OCI-LY3 (cell line): ENCODE measurements around the gene BLCAP.
A peak's percentile ranks its signal among the peaks of the same experiment; 100 is the strongest.

ENCODE experiments used
- H2AFZ ChIP-seq: fragments of 200-600, 300-600 bp; shearing (Covaris generic); 2 replicates; pipeline ENCODE4 v1.6.0; 2014; ENCODE audit warnings: antibody characterized with exemption, low read depth, low read length
- H3K27ac ChIP-seq: fragments of 200-600, 300-600 bp; sonication (generic); 2 replicates; pipeline ENCODE4 v1.5.1; 2014; ENCODE audit warnings: mild to moderate bottlenecking, low read length, moderate library complexity, mixed read lengths
- H3K27me3 ChIP-seq: fragments of 200-600, 300-600 bp; sonication (generic); 2 replicates; pipeline ENCODE4 v1.6.1; 2014; ENCODE audit warnings: low read depth, low read length, mixed read lengths
- H3K36me3 ChIP-seq: fragments of 200-600, 300-600 bp; sonication (generic); replicated peaks from 2 replicates; pipeline ENCODE3; 2014; ENCODE audit warnings: low read depth, low read length, mixed read lengths
- H3K4me1 ChIP-seq: fragments of 300-600, 200-600 bp; sonication (generic); 2 replicates; pipeline ENCODE4 v1.6.1; 2014; ENCODE audit warnings: low read length, mixed read lengths
- H3K4me2 ChIP-seq: fragments of 200-600, 300-600 bp; sonication (generic); 2 replicates; pipeline ENCODE4 v1.6.1; 2014; ENCODE audit warnings: low read length, mixed read lengths
- H3K4me3 ChIP-seq: fragments of 300-600, 200-600 bp; sonication (generic); 2 replicates; pipeline ENCODE4 v1.5.1; 2014; ENCODE audit warnings: antibody characterized with exemption, mild to moderate bottlenecking, low read length, moderate library complexity
- H3K79me2 ChIP-seq: fragments of 300-600, 200-600 bp; shearing (Covaris generic); 2 replicates; pipeline ENCODE4 v1.6.1; 2014; ENCODE audit warnings: mild to moderate bottlenecking, low read length, mixed read lengths
- H3K9ac ChIP-seq: fragments of 300-600, 200-600 bp; shearing (Covaris generic); 2 replicates; pipeline ENCODE4 v1.6.0; 2014; ENCODE audit warnings: mild to moderate bottlenecking, low read length, moderate library complexity
- H3K9me3 ChIP-seq: fragments of 200-600, 300-600 bp; shearing (Covaris generic); 2 replicates; pipeline ENCODE4 v1.6.1; 2014; ENCODE audit warnings: low read length, mixed read lengths; ENCODE audit not compliant: insufficient read depth
- H4K20me1 ChIP-seq: fragments of 200-600, 300-600 bp; sonication (generic); 2 replicates; pipeline ENCODE4 v1.6.1; 2016; ENCODE audit warnings: low read length, mixed read lengths; ENCODE audit not compliant: insufficient read depth
- EZH2phosphoT487 ChIP-seq: fragments of 200-600 bp; shearing (Covaris generic); IDR thresholded peaks from 2 replicates; pipeline ENCODE4 v1.6.1; 2018; ENCODE audit warnings: antibody characterized with exemption, mixed run types, low read depth
- TF ChIP-seq, protein P1 (sequence below): fragments of 200-600, 300-600 bp; sonication (generic); IDR thresholded peaks from 2 replicates; pipeline ENCODE4 v1.5.1; 2014; ENCODE audit warnings: antibody characterized with exemption, low read length, low read depth

Gene BLCAP

GRCh38 chr20:37524859-37525708, 2.6 kb downstream of the BLCAP start:
- Histone ChIP-seq H3K9ac (no peak overlapping the region), H4K20me1 (peaks cover 12% of the 10 kb centered on the region; the same call in 1 of the 2 replicates), H3K4me3 (no peak overlapping the region)

DNA sequence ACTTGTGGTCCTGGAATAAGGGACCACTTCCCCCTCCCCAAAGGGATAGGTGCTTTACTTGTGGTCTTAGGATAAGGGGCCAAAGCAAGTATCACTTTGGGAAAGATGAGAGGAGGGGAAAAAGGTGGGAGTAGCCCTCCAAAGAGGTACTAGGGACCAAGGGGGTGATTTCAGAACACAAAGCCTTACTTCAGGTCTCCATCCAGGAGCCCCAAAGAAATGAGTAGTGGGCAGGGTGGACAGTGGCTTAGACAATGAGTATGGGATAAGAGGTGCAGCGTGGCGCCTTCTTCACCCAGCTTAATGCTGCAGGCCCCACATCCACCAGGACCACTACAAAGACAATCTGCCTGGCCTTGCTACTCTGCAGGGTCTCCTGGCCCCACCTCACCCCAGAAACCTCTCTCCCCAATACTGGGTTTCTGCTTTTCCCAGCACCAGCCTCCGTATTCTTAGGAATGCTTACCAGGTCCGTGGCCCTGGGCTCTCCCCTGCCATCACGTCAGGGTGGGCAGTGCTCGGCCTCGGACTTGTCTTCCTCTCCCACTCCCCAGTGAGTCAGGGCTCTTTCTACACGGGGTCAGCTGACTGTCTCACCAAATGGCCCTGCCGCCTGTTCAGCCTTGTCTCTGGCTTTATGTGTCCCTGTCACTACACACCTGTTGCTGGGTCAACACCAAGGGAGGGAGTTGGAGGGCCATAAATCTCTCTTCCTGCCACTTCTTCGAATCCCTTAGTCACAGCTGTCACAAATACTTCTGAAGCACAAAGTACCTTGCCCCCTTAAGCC, 3.6 kb downstream of the BLCAP start:
- TF ChIP-seq, protein P1, sequence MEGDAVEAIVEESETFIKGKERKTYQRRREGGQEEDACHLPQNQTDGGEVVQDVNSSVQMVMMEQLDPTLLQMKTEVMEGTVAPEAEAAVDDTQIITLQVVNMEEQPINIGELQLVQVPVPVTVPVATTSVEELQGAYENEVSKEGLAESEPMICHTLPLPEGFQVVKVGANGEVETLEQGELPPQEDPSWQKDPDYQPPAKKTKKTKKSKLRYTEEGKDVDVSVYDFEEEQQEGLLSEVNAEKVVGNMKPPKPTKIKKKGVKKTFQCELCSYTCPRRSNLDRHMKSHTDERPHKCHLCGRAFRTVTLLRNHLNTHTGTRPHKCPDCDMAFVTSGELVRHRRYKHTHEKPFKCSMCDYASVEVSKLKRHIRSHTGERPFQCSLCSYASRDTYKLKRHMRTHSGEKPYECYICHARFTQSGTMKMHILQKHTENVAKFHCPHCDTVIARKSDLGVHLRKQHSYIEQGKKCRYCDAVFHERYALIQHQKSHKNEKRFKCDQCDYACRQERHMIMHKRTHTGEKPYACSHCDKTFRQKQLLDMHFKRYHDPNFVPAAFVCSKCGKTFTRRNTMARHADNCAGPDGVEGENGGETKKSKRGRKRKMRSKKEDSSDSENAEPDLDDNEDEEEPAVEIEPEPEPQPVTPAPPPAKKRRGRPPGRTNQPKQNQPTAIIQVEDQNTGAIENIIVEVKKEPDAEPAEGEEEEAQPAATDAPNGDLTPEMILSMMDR, result no peak
- TF ChIP-seq EZH2phosphoT487, result no peak
- H3K4me2 ChIP-seq, result no peak overlapping the region
- peaks cover 21% of the 10 kb centered on the region for H3K4me1 ChIP-seq
- no peak overlapping the region for H2AFZ ChIP-seq
- no peak overlapping the region for H3K27ac ChIP-seq
- H4K20me1 ChIP-seq, result peaks cover 12% of the 10 kb centered on the region; the same call in 1 of the 2 replicates
- H3K27me3 ChIP-seq, result no peaks in the 10 kb centered on the region
- H3K79me2 ChIP-seq, result peaks cover 60% of the 10 kb centered on the region
- peaks cover 10% of the 10 kb centered on the region for H3K36me3 ChIP-seq
- no peak overlapping the region for H3K4me3 ChIP-seq
- H3K9ac ChIP-seq, result no peak overlapping the region
- H3K9me3 ChIP-seq, result no peaks in the 10 kb centered on the region

More at GRCh38 chr20:37524859-37525708, 2.6 kb downstream of the BLCAP start:
- Histone ChIP-seq H3K27me3 (no peaks in the 10 kb centered on the region), H3K27ac (no peak overlapping the region), H3K79me2 (peaks cover 60% of the 10 kb centered on the region), H3K4me1 (peaks cover 22% of the 10 kb centered on the region), H3K36me3 (peaks cover 10% of the 10 kb centered on the region), H2AFZ (no peak overlapping the region), H3K4me2 (0 out of 2 replicates have a peak overlapping the region, but pooled peaks have one; percentile 86), H3K9me3 (no peaks in the 10 kb centered on the region)
- TF ChIP-seq, protein P1, result no peak
- no peak for TF ChIP-seq EZH2phosphoT487

DNA sequence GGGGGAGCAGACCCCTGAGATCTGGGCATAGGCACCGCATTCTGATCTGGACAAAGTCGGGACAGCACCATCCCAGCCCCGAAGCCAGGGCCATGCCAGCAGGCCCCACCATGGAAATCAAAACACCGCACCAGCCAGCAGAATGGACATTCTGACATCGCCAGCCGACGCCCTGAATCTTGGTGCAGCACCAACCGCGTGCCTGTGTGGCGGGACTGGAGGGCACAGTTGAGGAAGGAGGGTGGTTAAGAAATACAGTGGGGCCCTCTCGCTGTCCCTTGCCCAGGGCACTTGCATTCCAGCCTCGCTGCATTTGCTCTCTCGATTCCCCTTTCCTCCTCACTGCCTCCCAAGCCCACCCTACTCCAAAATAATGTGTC, 4.7 kb downstream of the BLCAP start:
- peaks cover 10% of the 10 kb centered on the region for H3K36me3 ChIP-seq
- H3K4me1 ChIP-seq, result peaks cover 13% of the 10 kb centered on the region
- no peak overlapping the region for H2AFZ ChIP-seq
- no peaks in the 10 kb centered on the region for H3K27me3 ChIP-seq
- H3K4me2 ChIP-seq, result no peak overlapping the region
- H3K4me3 ChIP-seq, result no peak overlapping the region
- H3K27ac ChIP-seq, result no peak overlapping the region
- TF ChIP-seq EZH2phosphoT487, result no peak
- peaks cover 12% of the 10 kb centered on the region; the same call in 1 of the 2 replicates for H4K20me1 ChIP-seq
- H3K9ac ChIP-seq, result no peak overlapping the region
- peaks cover 60% of the 10 kb centered on the region for H3K79me2 ChIP-seq
- no peaks in the 10 kb centered on the region for H3K9me3 ChIP-seq

DNA sequence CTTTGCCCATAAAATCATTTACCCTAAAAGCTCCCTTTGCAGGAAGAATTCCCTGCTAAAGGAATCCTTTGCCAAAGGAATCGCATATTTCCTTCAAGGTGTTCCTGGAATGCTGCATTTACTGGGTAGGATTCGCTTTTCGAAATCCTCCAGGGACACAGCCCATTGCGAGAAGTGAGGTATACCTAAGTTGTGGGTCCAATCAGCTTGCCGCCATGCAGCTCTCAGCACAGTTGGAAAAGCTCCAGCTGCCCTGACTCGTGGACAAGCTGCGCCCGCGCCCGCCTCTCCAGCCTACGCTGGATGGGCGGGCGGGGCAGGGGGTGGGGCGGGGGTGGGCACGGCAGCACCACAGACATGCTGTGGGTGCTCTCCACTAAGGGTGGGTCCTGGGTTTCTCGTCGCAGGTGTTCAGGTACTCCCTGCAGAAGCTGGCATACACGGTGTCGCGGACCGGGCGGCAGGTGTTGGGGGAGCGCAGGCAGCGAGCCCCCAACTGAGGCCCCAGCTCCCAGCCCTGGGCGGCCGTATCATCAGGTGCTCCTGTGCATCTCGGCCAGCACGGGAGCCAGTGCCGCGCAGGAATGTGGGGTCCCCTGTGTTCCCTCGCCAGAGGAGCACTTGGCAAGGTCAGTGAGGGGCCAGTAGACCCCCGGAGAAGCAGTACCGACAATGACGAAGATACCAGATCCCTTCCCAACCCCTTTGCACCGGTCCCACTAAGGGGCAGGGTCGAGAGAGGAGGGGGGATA, 5.2 kb downstream of the BLCAP start:
- Histone ChIP-seq H3K9me3 (no peaks in the 10 kb centered on the region), H3K27ac (no peak overlapping the region), H4K20me1 (peaks cover 12% of the 10 kb centered on the region; the same call in 1 of the 2 replicates)

More for the DNA sequence above, 5.2 kb downstream of the BLCAP start:
- no peaks in the 10 kb centered on the region for H3K27me3 ChIP-seq
- peaks cover 13% of the 10 kb centered on the region for H3K4me1 ChIP-seq
- H3K36me3 ChIP-seq, result peaks cover 10% of the 10 kb centered on the region
- no peak for TF ChIP-seq EZH2phosphoT487
- TF ChIP-seq, protein P1, result no peak
- no peak overlapping the region for H3K4me2 ChIP-seq
- H2AFZ ChIP-seq, result no peak overlapping the region
- H3K9ac ChIP-seq, result no peak overlapping the region
- H3K79me2 ChIP-seq, result peaks cover 59% of the 10 kb centered on the region
- no peak overlapping the region for H3K4me3 ChIP-seq
